Fibroblast of mammary gland (primary cell): ENCODE results near the gene AK2.
"Not testable (repeated sequence)": the region's sequence is repeated elsewhere in the genome, so short reads cannot be mapped to it uniquely, and the experiment has no call there.

Experiments
- DNase-seq: peaks from one replicate; pipeline ENCODE4 v3.0.0-alpha.2; 2010; ENCODE audit warnings: low read depth
- H3K4me3 ChIP-seq: 2 replicates; pipeline ENCODE4 v1.5.1; 2011; ENCODE audit warnings: low read depth, mild to moderate bottlenecking, low read length, moderate library complexity; ENCODE audit not compliant: control insufficient read depth
- CTCF ChIP-seq: conservative IDR thresholded peaks from 2 replicates; pipeline ENCODE4 v1.5.1; 2011; ENCODE audit warnings: low read depth, low read length, inconsistent platforms; ENCODE audit not compliant: control insufficient read depth, insufficient read depth

AK2 gene

GRCh38 chr1:33031506-33031905, 5.2 kb downstream of the AK2 start:
- no peak for DNase-seq
- no peak for TF ChIP-seq CTCF
- no peak overlapping the region for H3K4me3 ChIP-seq

- DNase-seq: peak; percentile 68
- no peak for TF ChIP-seq CTCF
- H3K4me3 ChIP-seq: no peak overlapping the region
Observed at GRCh38 chr1:33030575-33030974, 6.1 kb downstream of the AK2 start.

- no peak for TF ChIP-seq CTCF
- no peak for DNase-seq
- H3K4me3 ChIP-seq: no peak overlapping the region
Observed at GRCh38 chr1:33029921-33030320, 6.8 kb downstream of the AK2 start.

- DNase-seq: no peak
- no peak overlapping the region for H3K4me3 ChIP-seq
- no peak for TF ChIP-seq CTCF
Observed at GRCh38 chr1:33029209-33029608, 7.5 kb downstream of the AK2 start.

- TF ChIP-seq CTCF: no peak
- no peak overlapping the region for H3K4me3 ChIP-seq
- no peak for DNase-seq
Observed at GRCh38 chr1:33025761-33026160, 10.9 kb downstream of the AK2 start.

GRCh38 chr1:33025180-33025569, 11.5 kb downstream of the AK2 start:
- DNase-seq: no peak
- no peak for TF ChIP-seq CTCF
- no peak overlapping the region for H3K4me3 ChIP-seq

- not testable (repeated sequence) for H3K4me3 ChIP-seq, DNase-seq
Observed at GRCh38 chr1:33024430-33025179, 12.1 kb downstream of the AK2 start.
